Thyroid gland (tissue), 4 donors: ENCODE results near the gene DLG2.

Experiments used
- POLR2A ChIP-seq, 2 donors: fragments of 450-650 bp; IDR thresholded peaks; one replicate each; pipeline ENCODE4 v1.6.1; 2017; ENCODE audit warnings: antibody characterized with exemption in 2 of 2, mild to moderate bottlenecking in 2 of 2, moderate library complexity in 1 of 2
- TF ChIP-seq, protein P1 (sequence below), 6 experiments: fragments of 200-600 bp in 3 of 6; fragments of 450-650 bp in 3 of 6; sonication (generic) in 3 of 6; IDR thresholded peaks; one replicate each; pipeline ENCODE4 v1.5.1; 2016 to 2019; ENCODE audit warnings: antibody characterized with exemption in 6 of 6, mild to moderate bottlenecking in 2 of 6, inconsistent platforms in 1 of 6, moderate library complexity in 1 of 6

DNA sequence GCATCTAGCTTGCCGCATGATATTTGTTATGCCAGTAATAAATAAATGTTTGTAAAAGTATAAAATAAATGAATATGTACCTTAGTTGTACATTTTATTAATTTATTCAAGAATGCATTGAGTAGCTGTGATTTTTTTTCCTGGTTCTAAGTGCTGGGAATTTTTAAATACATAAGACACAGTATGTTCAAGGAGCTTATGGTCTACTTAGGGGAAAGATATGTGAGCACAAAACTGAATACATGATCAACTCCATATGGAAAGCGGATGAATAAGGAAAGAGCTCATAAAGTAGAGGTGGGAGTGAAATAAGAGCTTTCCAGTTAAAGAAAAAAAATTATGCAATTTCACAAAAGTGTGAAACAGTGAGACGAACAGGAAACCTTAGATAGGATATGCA, 1396.7 kb downstream of the DLG2 start:
- TF ChIP-seq, protein P1, sequence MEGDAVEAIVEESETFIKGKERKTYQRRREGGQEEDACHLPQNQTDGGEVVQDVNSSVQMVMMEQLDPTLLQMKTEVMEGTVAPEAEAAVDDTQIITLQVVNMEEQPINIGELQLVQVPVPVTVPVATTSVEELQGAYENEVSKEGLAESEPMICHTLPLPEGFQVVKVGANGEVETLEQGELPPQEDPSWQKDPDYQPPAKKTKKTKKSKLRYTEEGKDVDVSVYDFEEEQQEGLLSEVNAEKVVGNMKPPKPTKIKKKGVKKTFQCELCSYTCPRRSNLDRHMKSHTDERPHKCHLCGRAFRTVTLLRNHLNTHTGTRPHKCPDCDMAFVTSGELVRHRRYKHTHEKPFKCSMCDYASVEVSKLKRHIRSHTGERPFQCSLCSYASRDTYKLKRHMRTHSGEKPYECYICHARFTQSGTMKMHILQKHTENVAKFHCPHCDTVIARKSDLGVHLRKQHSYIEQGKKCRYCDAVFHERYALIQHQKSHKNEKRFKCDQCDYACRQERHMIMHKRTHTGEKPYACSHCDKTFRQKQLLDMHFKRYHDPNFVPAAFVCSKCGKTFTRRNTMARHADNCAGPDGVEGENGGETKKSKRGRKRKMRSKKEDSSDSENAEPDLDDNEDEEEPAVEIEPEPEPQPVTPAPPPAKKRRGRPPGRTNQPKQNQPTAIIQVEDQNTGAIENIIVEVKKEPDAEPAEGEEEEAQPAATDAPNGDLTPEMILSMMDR (IDR thresholded peaks at IDR 0.05) = no peak
- no peak for TF ChIP-seq POLR2A (IDR thresholded peaks at IDR 0.05)
